GM23338 (cell line): ENCODE data around the gene SLC25A39. TPM values are rescaled to one million over a fixed set of nuclear protein-coding genes. Genes with fewer than 3 reads are reported as not detected.

Experiments
- ATAC-seq: fragments of 200-7000 bp; cut with Tn5 transposase; 3 replicates; pipeline ENCODE4 v1.9.1; 2020
- DNase-seq: peaks from one replicate; pipeline ENCODE4 v3.0.0-alpha.2; 2015; ENCODE audit warnings: low spot score
- H2AFZ ChIP-seq: fragments of 200-600 bp; sonication (generic); 2 replicates; pipeline ENCODE4 v1.8.0; 2016; ENCODE audit warnings: antibody characterized with exemption, mild to moderate bottlenecking, moderate library complexity
- H3F3A ChIP-seq: fragments of 200-600 bp; sonication (generic); replicated peaks from 2 replicates; pipeline ENCODE4 v1.8.0; 2017; ENCODE audit warnings: antibody characterized with exemption, mixed run types, low read depth
- H3K27ac ChIP-seq: fragments of 200-600 bp; sonication (generic); 2 replicates; pipeline ENCODE4 v1.6.1; 2016; ENCODE audit warnings: low read depth
- H3K27me3 ChIP-seq: fragments of 200-600 bp; sonication (generic); 2 replicates; pipeline ENCODE4 v1.8.0; 2016; ENCODE audit warnings: mild to moderate bottlenecking, mixed run types, moderate library complexity; ENCODE audit not compliant: insufficient read depth
- H3K36me3 ChIP-seq: fragments of 200-600 bp; sonication (generic); 2 replicates; pipeline ENCODE4 v1.8.0; 2016; ENCODE audit warnings: mild to moderate bottlenecking; ENCODE audit not compliant: insufficient read depth
- H3K4me1 ChIP-seq: fragments of 200-600 bp; sonication (generic); 2 replicates; pipeline ENCODE4 v1.8.0; 2016; ENCODE audit warnings: mild to moderate bottlenecking, moderate library complexity; ENCODE audit not compliant: insufficient read depth
- H3K4me2 ChIP-seq: fragments of 200-600 bp; sonication (generic); 2 replicates; pipeline ENCODE4 v1.7.1; 2017; ENCODE audit warnings: mixed run types
- H3K4me3 ChIP-seq: fragments of 200-600 bp; sonication (generic); 2 replicates; pipeline ENCODE4 v1.6.1; 2016; ENCODE audit warnings: mixed run types
- H3K79me2 ChIP-seq: fragments of 200-600 bp; sonication (generic); replicated peaks from 2 replicates; pipeline ENCODE4 v1.8.0; 2017; ENCODE audit warnings: mild to moderate bottlenecking; ENCODE audit not compliant: insufficient read depth
- H3K9me2 ChIP-seq: fragments of 200-600 bp; sonication (generic); 2 replicates; pipeline ENCODE4 v1.8.0; 2017; ENCODE audit not compliant: insufficient read depth
- H4K20me1 ChIP-seq: fragments of 200-600 bp; sonication (generic); replicated peaks from 2 replicates; pipeline ENCODE4 v1.8.0; 2017; ENCODE audit warnings: mild to moderate bottlenecking; ENCODE audit not compliant: insufficient read depth
- H3K27ac Mint-ChIP-seq: 2 replicates; pipeline ENCODE4 v1.8.0; 2020; ENCODE audit warnings: inconsistent platforms, mild to moderate bottlenecking, moderate library complexity, mixed read lengths
- H3K27me3 Mint-ChIP-seq: 3 replicates; pipeline ENCODE4 v1.8.0; 2022; ENCODE audit warnings: low read depth, mild to moderate bottlenecking, moderate library complexity, mixed read lengths, inconsistent platforms; ENCODE audit not compliant: insufficient read depth, poor library complexity
- H3K36me3 Mint-ChIP-seq: 3 replicates; pipeline ENCODE4 v1.8.0; 2021; ENCODE audit warnings: low read depth, mild to moderate bottlenecking, inconsistent platforms, moderate library complexity, mixed read lengths
- H3K4me1 Mint-ChIP-seq: 3 replicates; pipeline ENCODE4 v1.8.0; 2020; ENCODE audit warnings: mild to moderate bottlenecking, inconsistent platforms, mixed read lengths
- H3K4me3 Mint-ChIP-seq: 3 replicates; pipeline ENCODE4 v1.8.0; 2021; ENCODE audit warnings: moderate library complexity, mild to moderate bottlenecking, inconsistent platforms, mixed read lengths
- H3K9me3 Mint-ChIP-seq: 3 replicates; pipeline ENCODE4 v1.8.0; 2020; ENCODE audit warnings: moderate library complexity, mild to moderate bottlenecking, inconsistent platforms, mixed read lengths
- CTCF ChIP-seq, 2 experiments: fragments of 200-600 bp in 1 of 2; sonication (generic) in 1 of 2; conservative IDR thresholded peaks; 2 replicates each; pipeline versions ENCODE4 v1.5.1 to v1.6.1; 2016 to 2017; ENCODE audit warnings: antibody characterized with exemption in 2 of 2, low read depth in 2 of 2, mild to moderate bottlenecking in 2 of 2, moderate library complexity in 1 of 2
- POLR2AphosphoS5 ChIP-seq: IDR thresholded peaks from 2 replicates; pipeline ENCODE4 v1.6.1; 2016; ENCODE audit warnings: antibody characterized with exemption, low read depth
- ZNF114 ChIP-seq: fragments of 250-450 bp; sonication (Bioruptor Pico); IDR thresholded peaks from 2 replicates; pipeline ENCODE4 v1.5.0; 2020; ENCODE audit warnings: mild to moderate bottlenecking, moderate library complexity
- polyA plus RNA-seq: library from polyadenylated mRNA; unstranded; fragments of >200 nt; fragmentation: Nextera tagmentation; extraction: Ambion mirVana; gene quantifications from 2 replicates; pipeline ENCODE4 v1.2.1, GENCODE V29; 2016
- total RNA-seq: library from RNA; depleted of rRNA; stranded (reverse); fragments of >200 nt; shearing (Covaris generic); gene quantifications from 2 replicates; pipeline ENCODE4 v1.2.3, GENCODE V29; 2014
- TF ChIP-seq, protein P1 (sequence below): IDR thresholded peaks from 2 replicates; pipeline ENCODE4 v1.6.1; 2016; ENCODE audit warnings: antibody characterized with exemption
- TF ChIP-seq, protein P2 (sequence below): fragments of 250-450 bp; sonication (Bioruptor Pico); IDR thresholded peaks from 2 replicates; pipeline ENCODE4 v1.5.0; 2020; ENCODE audit warnings: mild to moderate bottlenecking, moderate library complexity

The SLC25A39 gene
- total and polyA plus RNA-seq, 2 experiments from 2014 or later: 184 to 202 TPM

GRCh38 chr17:44363613-44364159, 39.1 kb upstream of the SLC25A39 start, which contains the start of gene FAM171A2:
Gene FAM171A2 (minus strand): TSS chr17:44363853. CDS start chr17:44363714, 139 bp downstream.
- Mint-ChIP-seq H3K36me3 (peaks cover 4% of the 10 kb centered on the region; the same call in 1 of the 3 replicates), H3K4me3 (peak within 1 kb of the TSS; percentile 83), H3K27me3 (peaks cover 25% of the 10 kb centered on the region), H3K27ac (no peak within 1 kb of the TSS), H3K9me3 (no peaks in the 10 kb centered on the region), H3K4me1 (peaks cover 33% of the 10 kb centered on the region)
- H3F3A ChIP-seq: 0 out of 2 replicates have a peak, but pooled peaks cover 10% of the 10 kb centered on the region
- peaks cover 19% of the 10 kb centered on the region for H4K20me1 ChIP-seq
- H3K36me3 ChIP-seq: no peaks in the 10 kb centered on the region
- H3K4me2 ChIP-seq: peak within 1 kb of the TSS; percentile 88
- H3K79me2 ChIP-seq: no peaks in the 10 kb centered on the region
- H3K4me3 ChIP-seq: peak within 1 kb of the TSS; percentile 88
- peaks cover 26% of the 10 kb centered on the region for H3K4me1 ChIP-seq
- no peaks in the 10 kb centered on the region for H3K9me2 ChIP-seq
- ATAC-seq (peak; percentile 80), DNase-seq (peak; percentile 85)
- no peak within 1 kb of the TSS for H3K27ac ChIP-seq
- peak within 1 kb of the TSS; percentile 95 for H2AFZ ChIP-seq
- TF ChIP-seq POLR2AphosphoS5 (peak; percentile 67), CTCF (conservative IDR thresholded peaks at IDR 0.05; ENCODE audit: low read depth in 2 of 2) (peak in 1 of 2 experiments; percentile 65; a peak in 2 of 4 replicates)
- TF ChIP-seq, protein P1, sequence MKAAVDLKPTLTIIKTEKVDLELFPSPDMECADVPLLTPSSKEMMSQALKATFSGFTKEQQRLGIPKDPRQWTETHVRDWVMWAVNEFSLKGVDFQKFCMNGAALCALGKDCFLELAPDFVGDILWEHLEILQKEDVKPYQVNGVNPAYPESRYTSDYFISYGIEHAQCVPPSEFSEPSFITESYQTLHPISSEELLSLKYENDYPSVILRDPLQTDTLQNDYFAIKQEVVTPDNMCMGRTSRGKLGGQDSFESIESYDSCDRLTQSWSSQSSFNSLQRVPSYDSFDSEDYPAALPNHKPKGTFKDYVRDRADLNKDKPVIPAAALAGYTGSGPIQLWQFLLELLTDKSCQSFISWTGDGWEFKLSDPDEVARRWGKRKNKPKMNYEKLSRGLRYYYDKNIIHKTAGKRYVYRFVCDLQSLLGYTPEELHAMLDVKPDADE: no peak
- H3K27me3 ChIP-seq: peaks cover 17% of the 10 kb centered on the region; the same call in 1 of the 2 replicates

DNA sequence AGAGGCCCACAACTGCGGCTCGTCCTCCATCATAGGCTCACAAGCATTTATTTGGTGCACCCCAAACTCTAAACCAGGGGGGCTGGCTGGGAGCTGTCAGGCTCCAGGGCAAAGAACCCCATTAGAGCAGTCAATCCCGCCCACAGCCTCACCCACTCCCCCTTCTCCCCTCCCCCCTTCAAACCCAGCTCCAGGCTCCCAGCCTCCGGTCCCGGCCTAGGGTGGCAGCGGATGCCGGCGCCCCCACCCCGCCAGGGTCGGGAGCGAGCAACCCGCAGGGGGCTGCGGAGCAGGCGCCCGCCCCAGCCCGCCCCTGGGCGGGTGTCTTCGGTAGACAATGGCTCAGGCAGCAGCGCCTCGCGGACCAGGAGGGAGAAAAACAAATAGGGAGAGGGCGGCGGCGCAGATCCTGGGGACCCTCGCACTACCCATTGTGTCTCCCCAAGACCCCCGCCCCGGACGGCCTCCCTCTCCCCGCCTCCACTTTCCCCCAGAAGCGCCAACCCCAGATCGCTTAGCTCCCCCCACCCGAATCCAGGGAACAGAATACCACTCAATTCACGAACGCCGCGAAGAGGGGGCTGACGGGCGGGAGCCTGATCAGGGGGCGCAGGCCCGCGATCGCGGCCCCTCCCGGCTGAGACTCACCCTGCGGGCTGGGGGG, 38.5 kb upstream of the SLC25A39 start:
- no peak for TF ChIP-seq ZNF114 (CRISPR knock-in tag)
- TF ChIP-seq, protein P2, sequence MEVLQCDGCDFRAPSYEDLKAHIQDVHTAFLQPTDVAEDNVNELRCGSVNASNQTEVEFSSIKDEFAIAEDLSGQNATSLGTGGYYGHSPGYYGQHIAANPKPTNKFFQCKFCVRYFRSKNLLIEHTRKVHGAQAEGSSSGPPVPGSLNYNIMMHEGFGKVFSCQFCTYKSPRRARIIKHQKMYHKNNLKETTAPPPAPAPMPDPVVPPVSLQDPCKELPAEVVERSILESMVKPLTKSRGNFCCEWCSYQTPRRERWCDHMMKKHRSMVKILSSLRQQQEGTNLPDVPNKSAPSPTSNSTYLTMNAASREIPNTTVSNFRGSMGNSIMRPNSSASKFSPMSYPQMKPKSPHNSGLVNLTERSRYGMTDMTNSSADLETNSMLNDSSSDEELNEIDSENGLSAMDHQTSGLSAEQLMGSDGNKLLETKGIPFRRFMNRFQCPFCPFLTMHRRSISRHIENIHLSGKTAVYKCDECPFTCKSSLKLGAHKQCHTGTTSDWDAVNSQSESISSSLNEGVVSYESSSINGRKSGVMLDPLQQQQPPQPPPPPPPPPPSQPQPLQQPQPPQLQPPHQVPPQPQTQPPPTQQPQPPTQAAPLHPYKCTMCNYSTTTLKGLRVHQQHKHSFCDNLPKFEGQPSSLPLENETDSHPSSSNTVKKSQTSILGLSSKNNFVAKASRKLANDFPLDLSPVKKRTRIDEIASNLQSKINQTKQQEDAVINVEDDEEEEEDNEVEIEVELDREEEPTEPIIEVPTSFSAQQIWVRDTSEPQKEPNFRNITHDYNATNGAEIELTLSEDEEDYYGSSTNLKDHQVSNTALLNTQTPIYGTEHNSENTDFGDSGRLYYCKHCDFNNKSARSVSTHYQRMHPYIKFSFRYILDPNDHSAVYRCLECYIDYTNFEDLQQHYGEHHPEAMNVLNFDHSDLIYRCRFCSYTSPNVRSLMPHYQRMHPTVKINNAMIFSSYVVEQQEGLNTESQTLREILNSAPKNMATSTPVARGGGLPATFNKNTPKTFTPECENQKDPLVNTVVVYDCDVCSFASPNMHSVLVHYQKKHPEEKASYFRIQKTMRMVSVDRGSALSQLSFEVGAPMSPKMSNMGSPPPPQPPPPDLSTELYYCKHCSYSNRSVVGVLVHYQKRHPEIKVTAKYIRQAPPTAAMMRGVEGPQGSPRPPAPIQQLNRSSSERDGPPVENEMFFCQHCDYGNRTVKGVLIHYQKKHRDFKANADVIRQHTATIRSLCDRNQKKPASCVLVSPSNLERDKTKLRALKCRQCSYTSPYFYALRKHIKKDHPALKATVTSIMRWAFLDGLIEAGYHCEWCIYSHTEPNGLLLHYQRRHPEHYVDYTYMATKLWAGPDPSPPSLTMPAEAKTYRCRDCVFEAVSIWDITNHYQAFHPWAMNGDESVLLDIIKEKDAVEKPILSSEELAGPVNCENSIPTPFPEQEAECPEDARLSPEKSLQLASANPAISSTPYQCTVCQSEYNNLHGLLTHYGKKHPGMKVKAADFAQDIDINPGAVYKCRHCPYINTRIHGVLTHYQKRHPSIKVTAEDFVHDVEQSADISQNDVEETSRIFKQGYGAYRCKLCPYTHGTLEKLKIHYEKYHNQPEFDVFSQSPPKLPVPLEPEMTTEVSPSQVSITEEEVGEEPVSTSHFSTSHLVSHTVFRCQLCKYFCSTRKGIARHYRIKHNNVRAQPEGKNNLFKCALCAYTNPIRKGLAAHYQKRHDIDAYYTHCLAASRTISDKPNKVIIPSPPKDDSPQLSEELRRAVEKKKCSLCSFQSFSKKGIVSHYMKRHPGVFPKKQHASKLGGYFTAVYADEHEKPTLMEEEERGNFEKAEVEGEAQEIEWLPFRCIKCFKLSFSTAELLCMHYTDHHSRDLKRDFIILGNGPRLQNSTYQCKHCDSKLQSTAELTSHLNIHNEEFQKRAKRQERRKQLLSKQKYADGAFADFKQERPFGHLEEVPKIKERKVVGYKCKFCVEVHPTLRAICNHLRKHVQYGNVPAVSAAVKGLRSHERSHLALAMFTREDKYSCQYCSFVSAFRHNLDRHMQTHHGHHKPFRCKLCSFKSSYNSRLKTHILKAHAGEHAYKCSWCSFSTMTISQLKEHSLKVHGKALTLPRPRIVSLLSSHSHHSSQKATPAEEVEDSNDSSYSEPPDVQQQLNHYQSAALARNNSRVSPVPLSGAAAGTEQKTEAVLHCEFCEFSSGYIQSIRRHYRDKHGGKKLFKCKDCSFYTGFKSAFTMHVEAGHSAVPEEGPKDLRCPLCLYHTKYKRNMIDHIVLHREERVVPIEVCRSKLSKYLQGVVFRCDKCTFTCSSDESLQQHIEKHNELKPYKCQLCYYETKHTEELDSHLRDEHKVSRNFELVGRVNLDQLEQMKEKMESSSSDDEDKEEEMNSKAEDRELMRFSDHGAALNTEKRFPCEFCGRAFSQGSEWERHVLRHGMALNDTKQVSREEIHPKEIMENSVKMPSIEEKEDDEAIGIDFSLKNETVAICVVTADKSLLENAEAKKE (CRISPR knock-in tag): no peak
- TF ChIP-seq, protein P1: no peak
- Histone ChIP-seq H3F3A (0 out of 2 replicates have a peak, but pooled peaks cover 10% of the 10 kb centered on the region), H3K79me2 (no peaks in the 10 kb centered on the region), H2AFZ (peak overlapping the region; percentile 80), H3K27me3 (peaks cover 17% of the 10 kb centered on the region; the same call in 1 of the 2 replicates), H4K20me1 (peaks cover 19% of the 10 kb centered on the region), H3K4me3 (peak overlapping the region; percentile 88), H3K36me3 (no peaks in the 10 kb centered on the region), H3K27ac (no peak overlapping the region), H3K9me2 (no peaks in the 10 kb centered on the region), H3K4me2 (peak overlapping the region; percentile 87), H3K4me1 (peaks cover 26% of the 10 kb centered on the region)
- ATAC-seq (peak; percentile 37), DNase-seq (peak; percentile 53)
- Mint-ChIP-seq H3K4me1 (peaks cover 33% of the 10 kb centered on the region), H3K4me3 (peak overlapping the region; percentile 82), H3K36me3 (peaks cover 4% of the 10 kb centered on the region; the same call in 1 of the 3 replicates), H3K9me3 (no peaks in the 10 kb centered on the region), H3K27me3 (peaks cover 21% of the 10 kb centered on the region), H3K27ac (no peak overlapping the region)
